ENCODE results near the gene CORO1C.
A peak's percentile ranks its signal among the peaks of the same experiment; 100 is the strongest.

The CORO1C gene

GRCh38 chr12:108597559-108598471, 133.5 kb downstream of the CORO1C start, which contains the start of gene TMEM119:
TSS of gene TMEM119 (minus strand) at chr12:108598084. CDS start at chr12:108592383, 5,701 bp downstream.
- DNase-seq = peak; percentile 46

DNA sequence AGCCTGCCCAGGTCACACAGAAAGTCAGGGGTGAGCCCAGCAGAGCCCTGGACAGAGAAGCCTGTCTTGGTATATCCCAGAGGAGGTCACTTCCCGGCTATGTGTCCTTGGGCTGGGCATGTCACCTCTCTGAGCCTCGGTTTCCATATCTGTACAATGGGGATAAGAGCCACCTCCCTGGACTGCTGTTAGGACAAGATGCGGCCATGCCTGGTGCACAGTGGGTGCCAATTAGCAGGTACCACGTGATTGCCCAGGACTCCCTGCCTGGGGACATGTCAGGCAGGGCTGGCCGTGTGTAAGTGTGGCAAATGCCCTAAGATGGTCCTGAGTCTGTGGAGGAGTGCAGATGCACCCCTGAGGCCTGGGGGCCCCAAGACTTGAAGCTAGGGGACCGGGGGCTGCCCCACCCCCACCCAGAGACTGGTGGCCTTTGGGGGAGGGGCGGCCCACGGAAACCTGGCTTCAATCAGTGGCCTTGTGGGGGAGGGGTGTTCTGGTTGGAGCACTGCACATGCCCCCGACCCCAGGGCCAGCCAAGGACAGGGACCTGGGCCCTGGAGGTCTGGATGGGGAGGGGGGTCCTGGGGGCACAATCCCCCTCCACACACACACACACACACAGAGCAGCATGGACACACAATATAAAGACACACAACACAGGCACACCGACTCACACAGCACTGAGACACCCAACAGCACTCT, 134.3 kb downstream of the CORO1C start:
- DNase-seq = no peak

DNA sequence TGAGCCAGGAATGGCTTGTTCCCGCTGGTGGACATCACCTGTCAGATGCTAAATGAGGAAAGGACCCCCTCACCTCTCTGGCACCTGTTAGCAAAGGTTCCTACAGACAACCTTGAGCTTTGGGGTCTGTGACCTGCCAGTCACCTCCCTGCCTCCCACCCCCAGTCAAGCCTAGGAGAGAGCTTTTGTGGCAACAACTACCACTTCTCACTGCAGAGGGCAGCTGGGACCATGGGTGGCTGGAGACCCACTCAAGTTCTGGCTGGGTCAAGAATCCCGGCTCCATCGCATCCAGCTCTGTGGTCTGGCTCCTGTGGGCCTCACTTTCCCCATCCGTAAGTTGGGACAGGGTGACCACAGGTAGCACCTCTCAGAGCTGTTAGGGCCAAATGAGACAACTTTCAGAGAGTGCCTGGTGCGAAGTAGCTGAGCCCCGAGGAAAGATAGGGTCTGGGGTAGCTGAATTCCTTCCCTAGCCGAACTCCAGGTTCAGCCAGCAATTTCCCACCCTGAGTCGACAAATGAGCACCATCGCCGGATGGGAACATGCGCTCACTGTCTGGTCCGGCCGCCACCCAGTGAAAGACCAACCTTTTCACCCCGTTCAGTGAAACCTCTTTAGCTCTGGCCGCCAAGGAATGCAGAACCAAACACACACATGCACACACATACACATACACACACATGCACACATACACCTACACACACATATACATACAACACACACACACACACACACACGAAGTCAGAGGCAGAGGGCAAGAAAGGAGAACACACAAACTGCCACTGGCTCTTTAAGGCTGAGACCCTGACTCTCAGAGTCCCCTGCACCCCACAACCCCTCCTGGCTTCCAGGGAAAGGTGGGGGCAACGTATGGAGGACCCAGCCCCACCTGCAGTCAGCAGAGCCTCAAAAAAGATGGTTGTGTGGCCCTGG, 135.3 kb downstream of the CORO1C start:
- no peak for DNase-seq
